ENCODE results near the gene FLOT1. TPM values are rescaled to one million over a fixed set of nuclear protein-coding genes. Genes with fewer than 3 reads are reported as not detected.

FLOT1 gene
- total and polyA plus RNA-seq, 11 donors, result 166 to 310 (median 225) TPM

DNA sequence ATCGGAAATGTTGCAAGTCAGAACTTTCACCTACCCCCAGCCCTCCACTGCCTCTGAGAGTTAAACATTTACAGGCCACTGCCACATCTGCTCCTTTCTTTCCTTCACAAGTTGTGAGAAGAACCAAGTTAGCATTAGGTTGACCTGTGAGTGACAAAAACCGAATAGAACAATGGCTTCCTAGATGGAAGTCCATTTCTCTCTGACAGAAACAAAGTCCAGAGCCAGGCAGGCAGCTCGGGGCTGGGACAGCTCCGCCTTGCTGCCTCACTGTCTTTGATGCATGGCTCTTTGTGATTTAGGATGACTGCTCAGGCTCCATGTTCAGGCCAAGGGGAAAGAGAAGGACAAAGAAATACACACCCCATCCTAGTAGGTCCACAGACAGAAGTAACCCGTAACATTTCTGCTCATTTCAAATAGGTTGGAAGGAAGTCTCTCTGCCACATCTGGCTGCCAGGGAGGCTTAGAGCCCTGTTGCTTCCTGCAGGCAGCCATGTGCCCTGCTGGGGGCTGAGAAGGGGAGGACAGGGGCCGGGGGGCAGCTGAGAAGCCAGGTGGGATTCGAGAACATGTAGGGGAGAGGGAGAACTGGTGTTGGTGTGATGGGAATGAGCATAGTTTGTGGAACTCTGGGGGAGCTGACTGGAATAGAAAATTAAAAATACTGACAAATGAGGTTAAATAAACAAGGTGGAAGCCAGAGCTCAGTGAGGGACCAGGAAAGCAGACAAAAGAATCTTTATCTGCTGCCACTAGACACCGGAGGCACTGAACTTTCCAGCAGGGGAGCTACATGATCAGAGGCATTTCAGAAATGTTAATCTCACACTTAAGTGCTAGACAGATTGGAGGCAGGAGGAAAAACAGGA is 21.4 kb upstream of the FLOT1 start:
- Histone ChIP-seq H3K27me3 (no peaks in the 10 kb centered on the region), H3K27ac (peak overlapping the region; percentile 5 to 92 (median 68)), H3K9me3 (no peaks in the 10 kb centered on the region), H3K36me3 (no peaks in the 10 kb centered on the region), H3K4me1 (peaks cover 0 to 59% (median 27%) of the 10 kb centered on the region in 12 donors), H3K4me3 (no peak overlapping the region)
- intact Hi-C loops (cut with DNase I), result no loop called here
- 43 to 51% (median 47%) methylated on average over 8 of the region's 8 CpGs for WGBS, 4 donors
- no peak for TF ChIP-seq POLR2A (IDR thresholded peaks at IDR 0.05)
- TF ChIP-seq, protein P1, sequence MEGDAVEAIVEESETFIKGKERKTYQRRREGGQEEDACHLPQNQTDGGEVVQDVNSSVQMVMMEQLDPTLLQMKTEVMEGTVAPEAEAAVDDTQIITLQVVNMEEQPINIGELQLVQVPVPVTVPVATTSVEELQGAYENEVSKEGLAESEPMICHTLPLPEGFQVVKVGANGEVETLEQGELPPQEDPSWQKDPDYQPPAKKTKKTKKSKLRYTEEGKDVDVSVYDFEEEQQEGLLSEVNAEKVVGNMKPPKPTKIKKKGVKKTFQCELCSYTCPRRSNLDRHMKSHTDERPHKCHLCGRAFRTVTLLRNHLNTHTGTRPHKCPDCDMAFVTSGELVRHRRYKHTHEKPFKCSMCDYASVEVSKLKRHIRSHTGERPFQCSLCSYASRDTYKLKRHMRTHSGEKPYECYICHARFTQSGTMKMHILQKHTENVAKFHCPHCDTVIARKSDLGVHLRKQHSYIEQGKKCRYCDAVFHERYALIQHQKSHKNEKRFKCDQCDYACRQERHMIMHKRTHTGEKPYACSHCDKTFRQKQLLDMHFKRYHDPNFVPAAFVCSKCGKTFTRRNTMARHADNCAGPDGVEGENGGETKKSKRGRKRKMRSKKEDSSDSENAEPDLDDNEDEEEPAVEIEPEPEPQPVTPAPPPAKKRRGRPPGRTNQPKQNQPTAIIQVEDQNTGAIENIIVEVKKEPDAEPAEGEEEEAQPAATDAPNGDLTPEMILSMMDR (IDR thresholded peaks at IDR 0.05), result peak in 3 of 12 donors; percentile 21 to 37 (median 28)
- DNase-seq (no peak), ATAC-seq (peak; percentile 29 to 78 (median 74))

DNA sequence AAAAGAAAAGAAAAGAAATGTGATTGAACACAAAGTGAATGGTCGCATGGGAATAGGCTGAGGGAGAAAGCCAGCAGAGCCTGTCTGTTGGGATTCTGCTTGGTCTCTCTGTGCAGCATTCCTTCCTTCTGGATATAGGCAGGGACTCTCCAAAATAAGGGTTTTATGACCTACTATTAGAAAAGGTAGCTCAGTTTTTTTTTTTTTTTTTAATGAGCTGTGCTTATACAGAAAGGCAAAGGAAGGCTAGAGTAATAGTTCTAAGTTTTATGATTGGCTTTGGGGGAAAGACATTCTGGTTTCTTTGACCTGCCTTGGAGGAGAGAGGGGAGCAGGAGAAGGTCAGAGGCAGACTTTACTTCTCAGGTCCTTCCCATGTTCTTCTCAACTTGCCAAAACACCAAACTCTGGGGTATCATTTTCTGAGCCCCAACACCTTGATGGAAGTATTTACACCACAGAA is 20.7 kb upstream of the FLOT1 start:
- no peak for ATAC-seq
- Histone ChIP-seq H3K27ac (peak overlapping the region in 10 of 12 donors; percentile 43 to 92 (median 70)), H3K4me3 (no peak overlapping the region), H3K4me1 (peaks cover 0 to 59% (median 23%) of the 10 kb centered on the region in 12 donors), H3K27me3 (no peaks in the 10 kb centered on the region), H3K36me3 (no peaks in the 10 kb centered on the region), H3K9me3 (no peaks in the 10 kb centered on the region)
- no peak for DNase-seq
- TF ChIP-seq POLR2A (IDR thresholded peaks at IDR 0.05), result no peak
- TF ChIP-seq, protein P1 (IDR thresholded peaks at IDR 0.05), result no peak
- 89 to 98% (median 95%) methylated on average over 1 of the region's 1 CpG for WGBS, 4 donors
- intact Hi-C loops (cut with DNase I), result no loop called here

DNA sequence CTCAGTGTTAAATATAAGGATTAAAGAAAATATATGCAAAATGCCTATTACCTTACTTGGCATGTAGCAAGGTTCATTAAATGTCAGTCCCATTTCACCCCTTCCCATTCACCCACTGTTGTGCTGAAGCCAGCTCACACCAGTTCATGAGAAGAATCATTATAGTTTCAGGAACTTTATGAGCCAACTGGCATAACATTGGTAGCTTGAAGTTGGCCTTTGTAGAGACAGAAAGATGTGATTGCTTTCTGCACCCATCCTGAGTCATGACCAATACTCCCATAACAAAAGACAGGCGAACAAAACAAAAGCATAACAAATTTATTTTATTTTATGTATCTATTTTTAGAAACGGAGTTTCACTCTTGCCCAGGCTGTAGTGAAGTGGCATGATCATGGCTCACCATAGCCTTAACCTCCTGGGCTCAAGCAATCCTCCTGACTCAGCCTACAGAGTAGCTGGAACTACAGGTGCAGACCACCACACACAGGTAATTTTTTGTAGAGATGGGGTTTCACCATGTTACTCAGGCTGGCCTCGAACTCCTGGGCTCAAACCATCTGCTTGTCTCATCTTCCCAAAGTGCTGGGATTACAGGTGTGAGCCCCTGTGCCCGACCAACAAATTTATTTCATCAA is 19.4 kb upstream of the FLOT1 start:
- H3K4me3 ChIP-seq, result no peak overlapping the region
- H3K27ac ChIP-seq, result no peak overlapping the region
- ATAC-seq (no peak), DNase-seq (no peak)
- 91 to 96% (median 95%) methylated on average over 4 of the region's 4 CpGs for WGBS, 4 donors
- peaks cover 0 to 66% (median 28%) of the 10 kb centered on the region in 12 donors for H3K4me1 ChIP-seq
- intact Hi-C loops (cut with DNase I), result no loop called here
- H3K27me3 ChIP-seq, result no peaks in the 10 kb centered on the region
- TF ChIP-seq POLR2A (IDR thresholded peaks at IDR 0.05), result no peak
- TF ChIP-seq, protein P1 (IDR thresholded peaks at IDR 0.05), result no peak
- H3K36me3 ChIP-seq, result no peaks in the 10 kb centered on the region
- no peaks in the 10 kb centered on the region for H3K9me3 ChIP-seq

DNA sequence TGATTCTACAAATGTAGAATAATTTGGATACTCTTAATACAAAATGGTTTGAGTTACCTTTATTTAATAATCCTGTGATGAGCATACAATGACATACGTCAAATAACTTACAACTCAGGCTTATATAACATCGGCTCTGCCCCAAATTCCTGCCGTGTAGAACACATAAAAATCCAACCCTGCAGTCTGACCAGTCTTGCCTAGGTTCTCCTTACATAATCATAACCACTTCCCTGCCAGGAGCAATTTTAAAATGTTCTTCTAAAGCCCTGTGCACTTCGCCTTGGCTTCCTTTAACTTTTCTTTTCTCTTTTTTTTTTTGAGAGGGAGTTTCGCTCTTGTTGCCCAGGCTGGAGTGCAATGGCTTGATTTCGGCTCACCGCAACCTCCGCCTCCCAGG is 18.1 kb upstream of the FLOT1 start:
- Histone ChIP-seq H3K9me3 (no peaks in the 10 kb centered on the region), H3K27me3 (no peaks in the 10 kb centered on the region), H3K4me3 (no peak overlapping the region), H3K4me1 (peaks cover 0 to 65% (median 23%) of the 10 kb centered on the region in 12 donors), H3K27ac (peak overlapping the region in 4 of 12 donors; percentile 7 to 81 (median 56)), H3K36me3 (no peaks in the 10 kb centered on the region)
- intact Hi-C loops (cut with DNase I), result no loop called here
- DNase-seq (no peak), ATAC-seq (no peak)
- TF ChIP-seq, protein P1 (IDR thresholded peaks at IDR 0.05), result no peak
- 88 to 91% (median 89%) methylated on average over 8 of the region's 8 CpGs for WGBS, 4 donors
